ENCODE measurements around the gene CTNNBL1. TPM values are rescaled to one million over a fixed set of nuclear protein-coding genes. Genes with fewer than 3 reads are reported as not detected.
"Not testable (repeated sequence)": the region's sequence is repeated elsewhere in the genome, so short reads cannot be mapped to it uniquely, and the experiment has no call there.

The CTNNBL1 gene
- total RNA-seq, 4 donors from 2014 or later, result 40.4 to 54.3 (median 44.7) TPM

- Histone ChIP-seq H3K36me3 (no peaks in the 10 kb centered on the region), H3K27me3 (peaks cover 0 to 11% (median 1%) of the 10 kb centered on the region in 4 donors), H3K9me3 (no peaks in the 10 kb centered on the region), H3K4me1 (peaks cover 0 to 17% (median 13%) of the 10 kb centered on the region in 4 donors), H3K27ac (replicated peaks in 1 of 4) (no peak overlapping the region), H3K4me3 (no peak overlapping the region)
- no peak for TF ChIP-seq CTCF (IDR thresholded peaks at IDR 0.05)
- no peak for TF ChIP-seq EP300 (IDR thresholded peaks at IDR 0.05)
- TF ChIP-seq POLR2AphosphoS5 (IDR thresholded peaks at IDR 0.05), result no peak
- TF ChIP-seq POLR2A (IDR thresholded peaks at IDR 0.05; ENCODE audit: low read depth), result no peak
- 63% methylated on average over 1 of the region's 1 CpG for WGBS
- DNase-seq (ENCODE audit: extremely low spot score), result no peak
- intact Hi-C loops (cut with DNase I), result no loop called here
These were observed 20.4 kb upstream of the CTNNBL1 start for GRCh38 chr20:37673444-37673843.

- intact Hi-C loops (cut with DNase I), result no loop called here
- peaks cover 0 to 31% (median 2%) of the 10 kb centered on the region in 4 donors for H3K27me3 ChIP-seq
- H3K9me3 ChIP-seq, result no peaks in the 10 kb centered on the region
- no peak for DNase-seq (ENCODE audit: extremely low spot score)
- H3K36me3 ChIP-seq, result no peaks in the 10 kb centered on the region
- TF ChIP-seq POLR2A (IDR thresholded peaks at IDR 0.05; ENCODE audit: low read depth) (no peak), POLR2AphosphoS5 (IDR thresholded peaks at IDR 0.05) (no peak), CTCF (IDR thresholded peaks at IDR 0.05) (no peak), EP300 (IDR thresholded peaks at IDR 0.05) (no peak)
- H3K27ac ChIP-seq (replicated peaks in 1 of 4), result no peak overlapping the region
- no peak overlapping the region for H3K4me3 ChIP-seq
- no peaks in the 10 kb centered on the region for H3K4me1 ChIP-seq
- WGBS, result 69% methylated on average over 7 of the region's 7 CpGs
These were observed 17.4 kb upstream of the CTNNBL1 start for GRCh38 chr20:37676440-37676839.

DNA sequence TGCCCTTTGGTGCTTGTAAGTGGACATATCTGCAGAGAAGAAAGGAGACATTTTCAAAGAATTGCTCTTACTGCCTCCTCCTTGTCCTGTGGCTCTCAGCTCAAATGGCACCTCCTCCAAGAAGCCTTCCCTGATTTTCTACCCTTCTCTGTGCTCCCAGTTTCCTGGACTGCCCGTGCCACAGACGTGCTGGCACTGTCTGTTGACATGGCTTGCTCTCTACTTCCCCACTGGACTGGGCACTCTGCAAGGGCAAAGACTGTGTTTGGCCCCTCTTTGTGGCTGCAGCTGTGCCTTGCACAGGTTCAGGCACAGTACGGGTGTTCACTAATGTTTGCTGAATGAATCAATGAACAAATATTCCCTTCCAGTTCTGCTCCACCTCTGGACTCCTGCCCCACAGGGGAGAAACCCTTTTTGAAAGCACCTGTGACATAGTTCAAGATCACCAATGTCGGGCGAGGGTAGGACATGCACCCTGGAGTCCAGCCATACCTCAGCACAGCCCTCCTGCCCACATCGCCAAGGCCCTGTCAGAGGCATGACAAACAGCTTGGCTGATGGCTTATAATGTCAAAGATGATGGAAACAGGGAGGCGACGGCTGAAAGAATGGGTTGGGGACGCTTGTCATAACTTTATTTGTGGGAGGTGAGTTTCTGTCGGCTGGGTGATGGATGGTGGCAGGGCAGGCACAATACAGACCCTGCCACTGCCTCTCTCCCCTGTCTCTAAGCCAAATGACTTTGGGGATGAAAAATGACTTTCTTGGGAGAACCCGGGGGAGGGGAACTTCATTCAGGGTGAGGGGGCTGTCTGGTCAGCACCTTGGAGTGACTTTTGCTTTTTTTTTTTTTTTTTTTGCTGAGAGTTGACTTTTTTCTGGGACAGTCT lies 15.6 kb upstream of the CTNNBL1 start:
- H3K4me3 ChIP-seq, result no peak overlapping the region
- H3K4me1 ChIP-seq, result no peaks in the 10 kb centered on the region
- H3K9me3 ChIP-seq, result no peaks in the 10 kb centered on the region
- TF ChIP-seq EP300 (IDR thresholded peaks at IDR 0.05), result no peak
- no peak for TF ChIP-seq POLR2AphosphoS5 (IDR thresholded peaks at IDR 0.05)
- no peak for TF ChIP-seq CTCF (IDR thresholded peaks at IDR 0.05)
- no peak for TF ChIP-seq POLR2A (IDR thresholded peaks at IDR 0.05; ENCODE audit: low read depth)
- intact Hi-C loops (cut with DNase I), result no loop called here
- no peaks in the 10 kb centered on the region for H3K36me3 ChIP-seq
- WGBS, result 51% methylated on average over 10 of the region's 11 CpGs
- peaks cover 0 to 46% (median 2%) of the 10 kb centered on the region in 4 donors for H3K27me3 ChIP-seq
- H3K27ac ChIP-seq (replicated peaks in 1 of 4), result no peak overlapping the region
- DNase-seq (ENCODE audit: extremely low spot score), result no peak

DNA sequence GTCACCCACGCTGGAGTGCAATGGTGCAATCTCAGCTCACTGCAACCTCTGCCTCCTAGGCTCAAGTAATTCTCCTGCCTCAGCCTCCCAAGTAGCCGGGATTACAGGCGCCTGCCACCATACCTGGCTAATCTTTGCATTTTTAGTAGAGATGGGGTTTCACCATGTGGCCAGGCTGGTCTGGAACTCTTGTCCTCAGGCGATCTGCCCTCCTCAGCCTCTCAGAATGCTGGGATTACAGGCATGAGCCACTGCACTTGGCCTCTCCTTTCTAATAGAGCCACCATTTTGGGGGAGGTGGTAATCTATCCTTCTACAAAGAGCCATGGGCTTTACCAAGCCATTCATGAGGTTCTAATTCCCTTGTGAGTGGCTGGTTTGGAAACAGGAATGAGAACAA lies 14.1 kb upstream of the CTNNBL1 start:
- H3K27ac ChIP-seq (replicated peaks in 1 of 4); H3K4me1 ChIP-seq; intact Hi-C loops (cut with DNase I); H3K4me3 ChIP-seq; H3K9me3 ChIP-seq; H3K36me3 ChIP-seq; DNase-seq (ENCODE audit: extremely low spot score): not testable (repeated sequence)
- 89% methylated on average over 4 of the region's 4 CpGs for WGBS
- H3K27me3 ChIP-seq, result peaks cover 0 to 46% (median 2%) of the 10 kb centered on the region in 4 donors

DNA sequence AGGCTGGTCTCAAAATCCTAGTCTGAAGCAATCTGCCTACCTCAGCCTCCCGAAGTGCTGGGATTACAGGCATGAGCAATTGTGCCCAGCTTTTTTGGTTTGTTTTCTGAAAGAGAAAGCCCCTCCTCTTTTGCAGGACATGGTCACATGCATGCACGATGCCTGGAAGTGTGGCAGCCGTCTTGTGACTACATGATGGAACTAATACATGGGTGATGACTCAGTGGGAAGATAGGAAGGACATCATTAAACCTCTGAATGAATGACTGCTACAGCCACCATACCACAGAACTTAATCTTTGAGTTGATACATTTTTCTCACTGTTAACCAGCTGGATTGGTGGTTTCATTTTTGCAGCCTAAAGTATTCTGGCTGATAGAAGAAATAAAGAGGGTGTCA lies 13.4 kb upstream of the CTNNBL1 start:
- WGBS, result 43% methylated on average over 3 of the region's 3 CpGs
- no peak for DNase-seq (ENCODE audit: extremely low spot score)
- H3K27ac ChIP-seq (replicated peaks in 1 of 4), result no peak overlapping the region
- peaks cover 0 to 46% (median 2%) of the 10 kb centered on the region in 4 donors for H3K27me3 ChIP-seq
- no peaks in the 10 kb centered on the region for H3K9me3 ChIP-seq
- H3K4me3 ChIP-seq, result no peak overlapping the region
- H3K4me1 ChIP-seq, result no peaks in the 10 kb centered on the region
- no peak for TF ChIP-seq EP300 (IDR thresholded peaks at IDR 0.05)
- TF ChIP-seq POLR2A (IDR thresholded peaks at IDR 0.05; ENCODE audit: low read depth), result no peak
- no peak for TF ChIP-seq POLR2AphosphoS5 (IDR thresholded peaks at IDR 0.05)
- no peak for TF ChIP-seq CTCF (IDR thresholded peaks at IDR 0.05)
- no peaks in the 10 kb centered on the region for H3K36me3 ChIP-seq
- intact Hi-C loops (cut with DNase I), result no loop called here

Data from esophagus muscularis mucosa (tissue), 4 donors.